HepG2 (cell line): ENCODE data around the gene GAS2L1.

Source experiments
- FOXA1 ChIP-seq, 2 experiments: fragments of 450-650 bp in 1 of 2; sonication (generic) in 1 of 2; formaldehyde crosslinking in 1 of 2; IDR thresholded peaks; 2 replicates each; pipeline versions ENCODE4 v1.4.0 to v1.6.1; 2016 to 2020; ENCODE audit warnings: missing genetic modification reagents in 1 of 2
- MTF1 ChIP-seq: sonication (generic); formaldehyde crosslinking; IDR thresholded peaks from 2 replicates; pipeline ENCODE4 v1.5.0; 2020; ENCODE audit warnings: missing genetic modification reagents
- PATZ1 ChIP-seq: sonication (generic); formaldehyde crosslinking; IDR thresholded peaks from 2 replicates; pipeline ENCODE4 v1.4.0; 2020; ENCODE audit warnings: missing genetic modification reagents
- POLR2A ChIP-seq, 2 experiments: IDR thresholded peaks; 2 replicates each; pipeline ENCODE4 v1.6.1; 2011; ENCODE audit warnings: low read depth in 2 of 2, low read length in 2 of 2, mild to moderate bottlenecking in 1 of 2, moderate library complexity in 1 of 2; ENCODE audit not compliant: insufficient read depth in 1 of 2
- SIN3A ChIP-seq: IDR thresholded peaks from 2 replicates; pipeline ENCODE4 v1.6.1; 2011; ENCODE audit warnings: low read depth, mild to moderate bottlenecking, control low read depth, low read length, borderline replicate concordance
- TF ChIP-seq, protein P1 (sequence below): sonication (generic); formaldehyde crosslinking; IDR thresholded peaks from 2 replicates; pipeline ENCODE4 v1.5.0; 2020; ENCODE audit warnings: mild to moderate bottlenecking, missing genetic modification reagents, moderate library complexity
- TF ChIP-seq, protein P2 (sequence below): sonication (generic); formaldehyde crosslinking; IDR thresholded peaks from 2 replicates; pipeline ENCODE4 v1.8.0; 2022; ENCODE audit warnings: missing genetic modification reagents, low read depth, mild to moderate bottlenecking, borderline replicate concordance

- TF ChIP-seq, protein P1, sequence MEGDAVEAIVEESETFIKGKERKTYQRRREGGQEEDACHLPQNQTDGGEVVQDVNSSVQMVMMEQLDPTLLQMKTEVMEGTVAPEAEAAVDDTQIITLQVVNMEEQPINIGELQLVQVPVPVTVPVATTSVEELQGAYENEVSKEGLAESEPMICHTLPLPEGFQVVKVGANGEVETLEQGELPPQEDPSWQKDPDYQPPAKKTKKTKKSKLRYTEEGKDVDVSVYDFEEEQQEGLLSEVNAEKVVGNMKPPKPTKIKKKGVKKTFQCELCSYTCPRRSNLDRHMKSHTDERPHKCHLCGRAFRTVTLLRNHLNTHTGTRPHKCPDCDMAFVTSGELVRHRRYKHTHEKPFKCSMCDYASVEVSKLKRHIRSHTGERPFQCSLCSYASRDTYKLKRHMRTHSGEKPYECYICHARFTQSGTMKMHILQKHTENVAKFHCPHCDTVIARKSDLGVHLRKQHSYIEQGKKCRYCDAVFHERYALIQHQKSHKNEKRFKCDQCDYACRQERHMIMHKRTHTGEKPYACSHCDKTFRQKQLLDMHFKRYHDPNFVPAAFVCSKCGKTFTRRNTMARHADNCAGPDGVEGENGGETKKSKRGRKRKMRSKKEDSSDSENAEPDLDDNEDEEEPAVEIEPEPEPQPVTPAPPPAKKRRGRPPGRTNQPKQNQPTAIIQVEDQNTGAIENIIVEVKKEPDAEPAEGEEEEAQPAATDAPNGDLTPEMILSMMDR (CRISPR knock-in tag): no peak
- TF ChIP-seq MTF1 (CRISPR knock-in tag) (no peak), FOXA1 (IDR thresholded peaks at IDR 0.05) (no peak), FOXA1 (CRISPR knock-in tag; IDR thresholded peaks at IDR 0.05) (no peak), PATZ1 (CRISPR knock-in tag) (no peak), SIN3A (no peak), POLR2A (IDR thresholded peaks at IDR 0.05; ENCODE audit: insufficient read depth in 1 of 2, low read depth in 2 of 2, low read length in 2 of 2) (no peak)
- TF ChIP-seq, protein P2, sequence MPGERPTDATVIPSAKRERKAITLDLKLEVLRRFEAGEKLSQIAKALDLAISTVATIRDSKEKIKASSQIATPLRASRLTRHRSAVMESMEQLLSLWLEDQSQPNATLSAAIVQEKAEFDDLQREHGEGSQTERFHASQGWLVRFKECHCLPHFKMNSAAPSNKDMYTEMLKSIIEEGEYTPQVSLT (CRISPR knock-in tag): no peak
Measured at GRCh38 chr22:29258407-29259252, 47.8 kb upstream of the GAS2L1 start.
